ENCODE data around the gene CBX6.

The CBX6 gene

GRCh38 chr22:38840129-38840528, 31.9 kb downstream of the CBX6 start:
- DNase-seq (ENCODE audit: low spot score): no peak

GRCh38 chr22:38839686-38840085, 32.3 kb downstream of the CBX6 start:
- DNase-seq (ENCODE audit: low spot score): no peak

- DNase-seq (ENCODE audit: low spot score): no peak
These were observed 34.5 kb downstream of the CBX6 start for GRCh38 chr22:38837414-38837928.

GRCh38 chr22:38835888-38836301, 36.1 kb downstream of the CBX6 start:
- DNase-seq (ENCODE audit: low spot score): no peak

- no peak for DNase-seq (ENCODE audit: low spot score)
These were observed 37.0 kb downstream of the CBX6 start for GRCh38 chr22:38834991-38835390.

GRCh38 chr22:38834215-38834953, 37.6 kb downstream of the CBX6 start:
- no peak for DNase-seq (ENCODE audit: low spot score)

- no peak for DNase-seq (ENCODE audit: low spot score)
These were observed 39.0 kb downstream of the CBX6 start for GRCh38 chr22:38833061-38833460.

GRCh38 chr22:38832005-38832978, 39.7 kb downstream of the CBX6 start:
- DNase-seq (ENCODE audit: low spot score): no peak

- no peak for DNase-seq (ENCODE audit: low spot score)
These were observed 40.7 kb downstream of the CBX6 start for GRCh38 chr22:38831166-38831945.

GRCh38 chr22:38830845-38831108, 41.2 kb downstream of the CBX6 start:
- DNase-seq (ENCODE audit: low spot score): no peak

- no peak for DNase-seq (ENCODE audit: low spot score)
These were observed 41.8 kb downstream of the CBX6 start for GRCh38 chr22:38830026-38830844.

GRCh38 chr22:38829485-38829884, 42.5 kb downstream of the CBX6 start:
- DNase-seq (ENCODE audit: low spot score): no peak

- no peak for DNase-seq (ENCODE audit: low spot score)
These were observed 43.3 kb downstream of the CBX6 start for GRCh38 chr22:38828616-38829205.

- no peak for DNase-seq (ENCODE audit: low spot score)
These were observed 43.8 kb downstream of the CBX6 start for GRCh38 chr22:38828191-38828590.

- no peak for DNase-seq (ENCODE audit: low spot score)
These were observed 44.5 kb downstream of the CBX6 start for GRCh38 chr22:38827510-38827909.

- no peak for DNase-seq (ENCODE audit: low spot score)
These were observed 45.2 kb downstream of the CBX6 start for GRCh38 chr22:38826801-38827200.

GRCh38 chr22:38826386-38826785, 45.6 kb downstream of the CBX6 start:
- no peak for DNase-seq (ENCODE audit: low spot score)

- peak; percentile 11 for DNase-seq (ENCODE audit: low spot score)
These were observed 47.4 kb downstream of the CBX6 start for GRCh38 chr22:38824585-38824984.

GRCh38 chr22:38823637-38824036, 48.4 kb downstream of the CBX6 start:
- no peak for DNase-seq (ENCODE audit: low spot score)

- no peak for DNase-seq (ENCODE audit: low spot score)
These were observed 48.9 kb downstream of the CBX6 start for GRCh38 chr22:38823076-38823475.

- no peak for DNase-seq (ENCODE audit: low spot score)
These were observed 52.0 kb downstream of the CBX6 start for GRCh38 chr22:38820020-38820419.
